ENCODE measurements around the gene GAS2L1.

GAS2L1 gene

GRCh38 chr22:29268511-29269229, 37.8 kb upstream of the GAS2L1 start:
- FAIRE-seq, result no peak
- DNase-seq (ENCODE audit: insufficient read length, low spot score), result no peak
- TF ChIP-seq CTCF (IDR thresholded peaks at IDR 0.05; ENCODE audit: insufficient read depth, missing control alignments), result no peak

GRCh38 chr22:29269230-29269604, 37.2 kb upstream of the GAS2L1 start:
- no peak for TF ChIP-seq CTCF (IDR thresholded peaks at IDR 0.05; ENCODE audit: insufficient read depth, missing control alignments)
- FAIRE-seq (no peak), DNase-seq (ENCODE audit: insufficient read length, low spot score) (no peak)

- FAIRE-seq (no peak), DNase-seq (ENCODE audit: insufficient read length, low spot score) (no peak)
- no peak for TF ChIP-seq CTCF (IDR thresholded peaks at IDR 0.05; ENCODE audit: insufficient read depth, missing control alignments)
Observed at GRCh38 chr22:29269731-29270474, 36.5 kb upstream of the GAS2L1 start.

GRCh38 chr22:29270475-29271271, 35.8 kb upstream of the GAS2L1 start:
- no peak for FAIRE-seq
- no peak for TF ChIP-seq CTCF (IDR thresholded peaks at IDR 0.05; ENCODE audit: insufficient read depth, missing control alignments)
- DNase-seq (ENCODE audit: insufficient read length, low spot score), result no peak

- TF ChIP-seq CTCF (IDR thresholded peaks at IDR 0.05; ENCODE audit: insufficient read depth, missing control alignments), result no peak
Observed at GRCh38 chr22:29272624-29273023, 33.8 kb upstream of the GAS2L1 start.

GRCh38 chr22:29275167-29275566, 31.3 kb upstream of the GAS2L1 start:
- FAIRE-seq, result no peak
- DNase-seq (ENCODE audit: insufficient read length, low spot score), result no peak
- no peak for TF ChIP-seq CTCF (IDR thresholded peaks at IDR 0.05; ENCODE audit: insufficient read depth, missing control alignments)

More at GRCh38 chr22:29272624-29273023, 33.8 kb upstream of the GAS2L1 start:
- DNase-seq (ENCODE audit: insufficient read length, low spot score) (no peak), FAIRE-seq (no peak)

All from D721Med (cell line).